RWPE1 (cell line): ENCODE measurements around the gene OCRL.

ENCODE experiments used
- CTCF ChIA-PET: fragments of 350-600 bp; sonication (Branson Sonifier 250); formaldehyde crosslinking; extraction: SDS; loops from one replicate; lab custom pipeline; 2021; lab: Yijun Ruan, JAX
- POLR2A ChIA-PET: fragments of 400-600 bp; formaldehyde crosslinking; extraction: SDS; loops from one replicate; lab custom pipeline; 2020; ENCODE audit warnings: antibody characterized with exemption; ENCODE audit not compliant: low non-redundant PET; lab: Yijun Ruan, JAX
- DNase-seq: peaks from one replicate; pipeline ENCODE4 v3.0.0; 2012; ENCODE audit warnings: low spot score
- H3K27ac ChIP-seq: fragments of 450-650 bp; 2 replicates; pipeline ENCODE4 v1.5.1; 2017
- CTCF ChIP-seq: fragments of 450-650 bp; conservative IDR thresholded peaks from 2 replicates; pipeline ENCODE4 v1.5.1; 2017; ENCODE audit warnings: low read depth, mild to moderate bottlenecking

The OCRL gene

GRCh38 chrX:129631849-129632248 is 91.8 kb downstream of the OCRL start:
- POLR2A ChIA-PET = no interaction called here
- no peak for DNase-seq
- CTCF ChIA-PET = no interaction called here

GRCh38 chrX:129632443-129632842 is 92.4 kb downstream of the OCRL start:
- ChIA-PET CTCF (no interaction called here), POLR2A (no interaction called here)
- no peak for DNase-seq
- peak overlapping the region; percentile 19 for H3K27ac ChIP-seq
- TF ChIP-seq CTCF = no peak

More at GRCh38 chrX:129631849-129632248, 91.8 kb downstream of the OCRL start:
- H3K27ac ChIP-seq = peak overlapping the region; percentile 19
- TF ChIP-seq CTCF = no peak

GRCh38 chrX:129634541-129634940 is 94.5 kb downstream of the OCRL start:
- CTCF ChIA-PET = no interaction called here
- no peak for DNase-seq
- POLR2A ChIA-PET = no interaction called here

GRCh38 chrX:129636175-129636681 is 96.2 kb downstream of the OCRL start:
- H3K27ac ChIP-seq = peak overlapping the region; percentile 90
- CTCF ChIA-PET = interaction anchor here (0.6 to 1.7 kb wide), 4 partner anchors 37 to 363 kb away, joined by 4 to 9 read pairs (median 4); no protein-coding TSS in a partner anchor
- DNase-seq = no peak
- POLR2A ChIA-PET = no interaction called here
- no peak for TF ChIP-seq CTCF

More at GRCh38 chrX:129634541-129634940, 94.5 kb downstream of the OCRL start:
- H3K27ac ChIP-seq = no peak overlapping the region
- TF ChIP-seq CTCF = no peak

GRCh38 chrX:129637217-129638109 is 97.4 kb downstream of the OCRL start:
- H3K27ac ChIP-seq = peak overlapping the region; percentile 90
- peak; percentile 72 for TF ChIP-seq CTCF
- ChIA-PET CTCF (interaction anchor here (0.6 to 2.5 kb wide), 6 partner anchors 36 to 786 kb away, joined by 4 to 7 read pairs (median 5); no protein-coding TSS in a partner anchor), POLR2A (no interaction called here)
- DNase-seq = no peak

GRCh38 chrX:129638917-129639316 is 98.9 kb downstream of the OCRL start:
- DNase-seq = no peak
- no peak for TF ChIP-seq CTCF
- CTCF ChIA-PET = interaction anchor here (2.5 kb wide), 1 partner anchor 87 kb away, joined by 7 read pairs; no protein-coding TSS in a partner anchor
- POLR2A ChIA-PET = no interaction called here
- H3K27ac ChIP-seq = no peak overlapping the region
